ENCODE measurements around the gene NDUFA12.

DNA sequence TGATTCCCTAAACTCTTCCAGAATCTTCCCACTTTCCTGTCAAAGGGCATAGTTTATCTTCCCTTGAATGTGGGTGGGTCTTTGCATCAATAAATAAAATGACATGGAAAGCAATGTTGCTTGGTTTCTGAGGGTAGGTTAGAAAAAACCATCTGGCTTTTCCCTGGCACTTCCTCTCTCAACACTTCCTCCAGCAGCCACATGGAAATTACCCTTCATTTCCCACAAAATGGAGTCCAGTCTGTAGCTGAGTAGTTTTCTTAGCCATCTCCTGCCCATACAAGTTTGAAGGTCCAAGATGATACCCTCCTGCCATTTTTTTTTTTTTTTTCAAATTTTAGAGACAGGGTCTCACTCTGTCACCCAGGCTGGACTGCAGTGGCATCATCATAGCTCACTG, 11.1 kb upstream of the NDUFA12 start:
- TF ChIP-seq POLR2AphosphoS5 (IDR thresholded peaks at IDR 0.05; ENCODE audit: low read depth, low read length) (no peak), POLR2A (IDR thresholded peaks at IDR 0.05; ENCODE audit: low read depth, low read length) (no peak), TAF1 (IDR thresholded peaks at IDR 0.05; ENCODE audit: borderline replicate concordance, low read depth, low read length) (no peak)
